ENCODE data around the gene IGFL1. TPM values are rescaled to one million over a fixed set of nuclear protein-coding genes. Genes with fewer than 3 reads are reported as not detected.
A peak's percentile ranks its signal among the peaks of the same experiment; 100 is the strongest.
"Not testable (repeated sequence)": the region's sequence is repeated elsewhere in the genome, so short reads cannot be mapped to it uniquely, and the experiment has no call there.

Gene IGFL1
- total RNA-seq, 2 donors from 2014 or later, result not detected

DNA sequence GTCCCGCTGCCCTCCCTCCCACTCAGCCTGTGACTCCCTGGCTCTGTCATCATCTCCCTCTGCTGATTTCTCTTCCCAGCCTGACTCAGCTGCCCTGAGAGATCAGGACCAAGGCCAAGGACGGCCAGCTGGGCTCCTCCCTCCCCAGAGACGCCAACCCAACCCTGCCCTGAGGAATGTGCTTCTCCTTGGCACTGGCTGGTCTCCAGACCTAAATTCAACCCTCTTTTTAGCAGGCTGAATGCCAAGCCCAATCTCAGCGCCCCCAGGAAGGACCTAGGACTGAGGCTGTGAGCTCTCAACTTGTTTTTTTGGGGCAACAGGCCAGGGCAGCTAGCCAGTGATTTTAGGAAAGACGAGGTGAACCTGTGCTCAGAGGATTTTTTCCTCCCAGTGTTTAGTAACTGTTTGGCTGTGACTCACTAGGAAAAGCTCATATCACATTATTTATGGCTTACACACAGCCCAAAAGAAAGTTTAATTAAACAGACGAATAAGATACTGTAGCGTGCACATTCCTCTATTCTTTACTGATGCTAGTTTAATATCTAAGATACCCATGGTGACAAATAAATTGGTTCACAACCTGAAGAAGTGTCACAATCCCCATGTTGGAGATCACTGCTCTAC, 7.4 kb upstream of the IGFL1 start:
- H3K27ac ChIP-seq, result peak overlapping the region in 1 of 4 donors; percentile 38
- peak; percentile 35 to 66 (median 46) for DNase-seq

DNA sequence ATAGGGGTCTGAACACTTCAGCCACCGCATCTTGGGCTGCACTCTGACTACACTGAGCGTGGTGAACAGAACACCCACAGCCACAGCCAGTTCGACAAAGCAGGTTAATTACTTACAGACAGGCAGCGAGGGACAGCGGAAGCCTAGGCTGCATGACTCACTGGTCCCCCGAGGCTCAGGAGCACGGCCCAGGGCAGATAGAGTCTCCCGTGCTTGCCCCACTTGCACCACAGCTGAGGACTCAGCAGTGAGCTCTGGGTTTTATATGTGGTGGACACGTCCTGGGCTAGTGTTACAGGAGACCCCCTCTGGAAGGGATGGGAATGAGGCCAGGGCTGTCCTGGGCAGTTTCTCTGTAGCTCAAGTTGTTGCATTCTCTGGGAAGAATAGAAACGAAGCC, 5.8 kb upstream of the IGFL1 start:
- H3K36me3 ChIP-seq (replicated peaks in 1 of 2; ENCODE audit: insufficient read depth in 1 of 2, low read depth in 2 of 2); intact Hi-C loops (cut with DNase I); H3K27ac ChIP-seq; DNase-seq; H3K4me3 ChIP-seq; H3K27me3 ChIP-seq; H3K9me3 ChIP-seq; ATAC-seq: not testable (repeated sequence)
- WGBS, 2 donors, result 60 to 65% methylated on average over 4 to 10 of the region's 10 CpGs
- peaks cover 15% of the 10 kb centered on the region for H3K4me1 ChIP-seq

More for the DNA sequence above, 7.4 kb upstream of the IGFL1 start:
- peak; percentile 73 for ATAC-seq
- Histone ChIP-seq H3K36me3 (replicated peaks in 1 of 2; ENCODE audit: insufficient read depth in 1 of 2, low read depth in 2 of 2) (no peaks in the 10 kb centered on the region), H3K4me3 (no peak overlapping the region), H3K4me1 (peaks cover 15% of the 10 kb centered on the region), H3K9me3 (no peaks in the 10 kb centered on the region), H3K27me3 (no peaks in the 10 kb centered on the region)
- TF ChIP-seq, protein P1, sequence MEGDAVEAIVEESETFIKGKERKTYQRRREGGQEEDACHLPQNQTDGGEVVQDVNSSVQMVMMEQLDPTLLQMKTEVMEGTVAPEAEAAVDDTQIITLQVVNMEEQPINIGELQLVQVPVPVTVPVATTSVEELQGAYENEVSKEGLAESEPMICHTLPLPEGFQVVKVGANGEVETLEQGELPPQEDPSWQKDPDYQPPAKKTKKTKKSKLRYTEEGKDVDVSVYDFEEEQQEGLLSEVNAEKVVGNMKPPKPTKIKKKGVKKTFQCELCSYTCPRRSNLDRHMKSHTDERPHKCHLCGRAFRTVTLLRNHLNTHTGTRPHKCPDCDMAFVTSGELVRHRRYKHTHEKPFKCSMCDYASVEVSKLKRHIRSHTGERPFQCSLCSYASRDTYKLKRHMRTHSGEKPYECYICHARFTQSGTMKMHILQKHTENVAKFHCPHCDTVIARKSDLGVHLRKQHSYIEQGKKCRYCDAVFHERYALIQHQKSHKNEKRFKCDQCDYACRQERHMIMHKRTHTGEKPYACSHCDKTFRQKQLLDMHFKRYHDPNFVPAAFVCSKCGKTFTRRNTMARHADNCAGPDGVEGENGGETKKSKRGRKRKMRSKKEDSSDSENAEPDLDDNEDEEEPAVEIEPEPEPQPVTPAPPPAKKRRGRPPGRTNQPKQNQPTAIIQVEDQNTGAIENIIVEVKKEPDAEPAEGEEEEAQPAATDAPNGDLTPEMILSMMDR (IDR thresholded peaks at IDR 0.05), result no peak
- TF ChIP-seq POLR2A (IDR thresholded peaks at IDR 0.05), result no peak
- intact Hi-C loops (cut with DNase I), result no loop called here
- WGBS, 2 donors, result 17 to 27% methylated on average over 6 to 7 of the region's 7 CpGs

DNA sequence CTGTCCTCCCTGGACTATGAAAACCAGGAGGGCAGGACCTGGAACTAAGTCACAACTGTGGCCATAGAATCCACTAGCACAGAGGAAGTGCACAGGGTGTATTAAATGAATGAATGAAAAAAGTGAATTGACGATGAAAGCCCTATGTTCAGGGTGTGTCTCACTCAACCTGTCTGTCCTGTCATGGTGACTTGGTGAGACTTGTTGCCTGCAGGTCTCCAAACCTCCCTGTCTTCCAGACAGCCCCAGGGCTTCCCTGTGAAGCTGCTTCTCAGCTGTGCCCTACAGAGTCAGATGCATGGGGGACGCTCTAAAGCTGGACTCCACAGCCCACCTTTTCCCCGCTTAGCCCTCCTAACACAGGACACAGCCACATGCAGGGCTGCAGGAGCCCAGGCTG, 4.8 kb upstream of the IGFL1 start:
- intact Hi-C loops (cut with DNase I), result no loop called here
- peaks cover 15% of the 10 kb centered on the region for H3K4me1 ChIP-seq
- DNase-seq (no peak), ATAC-seq (no peak)
- H3K27ac ChIP-seq, result no peak overlapping the region
- WGBS, 2 donors, result 36 to 66% methylated on average over 3 of the region's 3 CpGs
- TF ChIP-seq, protein P1 (IDR thresholded peaks at IDR 0.05), result no peak
- TF ChIP-seq POLR2A (IDR thresholded peaks at IDR 0.05), result no peak
- no peaks in the 10 kb centered on the region for H3K36me3 ChIP-seq (replicated peaks in 1 of 2; ENCODE audit: insufficient read depth in 1 of 2, low read depth in 2 of 2)
- H3K4me3 ChIP-seq, result no peak overlapping the region
- H3K9me3 ChIP-seq, result no peaks in the 10 kb centered on the region
- H3K27me3 ChIP-seq, result no peaks in the 10 kb centered on the region

DNA sequence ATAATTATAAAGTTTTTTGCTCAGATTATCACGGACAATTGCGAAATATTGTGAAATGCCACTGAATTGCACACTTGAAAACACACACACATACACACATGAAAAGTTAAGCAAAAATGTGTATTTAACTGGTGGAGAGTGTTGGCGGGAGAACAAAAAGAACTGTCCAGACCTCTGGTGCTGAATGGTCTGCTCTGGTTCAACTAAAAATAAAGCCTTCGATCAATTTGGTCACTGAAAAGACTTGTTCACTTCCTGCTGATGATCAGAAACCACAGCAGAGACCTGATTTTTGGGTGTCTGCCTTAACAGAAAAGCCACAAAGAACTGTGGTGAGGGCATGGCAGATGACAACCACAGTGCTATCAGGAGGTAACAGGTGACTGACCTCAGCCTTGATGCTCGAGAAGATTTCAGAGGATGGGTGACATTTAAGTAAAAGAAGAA, 4.0 kb upstream of the IGFL1 start:
- no peak for ATAC-seq
- intact Hi-C loops (cut with DNase I), result no loop called here
- no peaks in the 10 kb centered on the region for H3K36me3 ChIP-seq (replicated peaks in 1 of 2; ENCODE audit: insufficient read depth in 1 of 2, low read depth in 2 of 2)
- no peak for TF ChIP-seq POLR2A (IDR thresholded peaks at IDR 0.05)
- TF ChIP-seq, protein P1 (IDR thresholded peaks at IDR 0.05), result no peak
- peaks cover 15% of the 10 kb centered on the region for H3K4me1 ChIP-seq
- H3K4me3 ChIP-seq, result no peak overlapping the region
- H3K27me3 ChIP-seq, result no peaks in the 10 kb centered on the region
- no peaks in the 10 kb centered on the region for H3K9me3 ChIP-seq
- no peak for DNase-seq
- 25 to 26% methylated on average over 5 of the region's 5 CpGs for WGBS, 2 donors
- no peak overlapping the region for H3K27ac ChIP-seq

DNA sequence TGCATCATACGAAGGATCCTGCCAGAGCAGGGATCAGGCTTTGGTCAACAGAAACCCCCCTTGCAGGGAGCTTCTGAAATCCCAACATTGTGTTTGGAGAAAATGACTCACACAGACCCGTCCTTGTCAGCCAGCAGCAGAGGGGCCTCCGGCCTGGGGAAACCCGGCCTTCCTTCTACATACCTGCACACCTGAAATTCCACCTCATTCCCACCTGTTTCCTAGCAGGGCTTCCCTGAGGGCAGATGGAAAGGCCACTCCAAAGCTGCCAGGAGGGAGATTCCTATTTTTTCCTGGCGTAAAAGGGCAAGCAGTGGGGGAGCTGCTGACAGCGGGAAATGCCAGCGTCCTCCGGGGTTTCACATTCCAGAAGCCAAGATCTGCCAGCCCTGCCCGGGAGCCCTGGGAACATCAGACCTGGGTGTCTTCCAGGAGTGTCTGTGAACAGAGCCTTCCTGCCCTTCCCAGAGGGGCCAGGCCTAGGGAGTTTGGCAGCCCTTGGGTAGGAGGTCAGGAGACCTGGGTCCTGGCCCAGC, 3.0 kb upstream of the IGFL1 start:
- TF ChIP-seq, protein P1 (IDR thresholded peaks at IDR 0.05), result no peak
- TF ChIP-seq POLR2A (IDR thresholded peaks at IDR 0.05), result no peak
- no peaks in the 10 kb centered on the region for H3K9me3 ChIP-seq
- H3K4me1 ChIP-seq, result peaks cover 14% of the 10 kb centered on the region
- H3K27me3 ChIP-seq, result no peaks in the 10 kb centered on the region
- H3K36me3 ChIP-seq (replicated peaks in 1 of 2; ENCODE audit: insufficient read depth in 1 of 2, low read depth in 2 of 2), result no peaks in the 10 kb centered on the region
- DNase-seq (no peak), ATAC-seq (no peak)
- WGBS, 2 donors, result 34 to 53% methylated on average over 9 of the region's 9 CpGs
- H3K4me3 ChIP-seq, result no peak overlapping the region
- intact Hi-C loops (cut with DNase I), result no loop called here
- no peak overlapping the region for H3K27ac ChIP-seq

Measured in body of pancreas (tissue), 4 donors.